ENCODE measurements around the gene OR5AK2.
"Not testable (repeated sequence)": the region's sequence is repeated elsewhere in the genome, so short reads cannot be mapped to it uniquely, and the experiment has no call there.

Gene OR5AK2, protein sequence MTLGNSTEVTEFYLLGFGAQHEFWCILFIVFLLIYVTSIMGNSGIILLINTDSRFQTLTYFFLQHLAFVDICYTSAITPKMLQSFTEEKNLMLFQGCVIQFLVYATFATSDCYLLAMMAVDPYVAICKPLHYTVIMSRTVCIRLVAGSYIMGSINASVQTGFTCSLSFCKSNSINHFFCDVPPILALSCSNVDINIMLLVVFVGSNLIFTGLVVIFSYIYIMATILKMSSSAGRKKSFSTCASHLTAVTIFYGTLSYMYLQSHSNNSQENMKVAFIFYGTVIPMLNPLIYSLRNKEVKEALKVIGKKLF

DNA sequence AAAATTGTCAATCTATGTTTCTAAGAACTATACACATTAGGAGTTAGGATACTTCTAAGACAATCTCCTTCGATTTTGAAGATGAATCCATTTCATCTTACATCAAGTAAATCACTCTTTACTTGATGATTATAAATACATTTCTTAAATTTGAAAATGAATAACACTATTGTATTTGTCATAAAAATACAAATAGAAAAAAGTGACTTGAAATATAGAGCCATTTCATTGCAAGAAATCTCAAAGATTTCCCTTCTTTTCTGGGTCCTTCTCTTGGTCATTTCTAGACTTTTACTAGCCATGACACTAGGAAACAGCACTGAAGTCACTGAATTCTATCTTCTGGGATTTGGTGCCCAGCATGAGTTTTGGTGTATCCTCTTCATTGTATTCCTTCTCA is at the start of gene OR5AK2:
TSS of gene OR5AK2 (plus strand) at position 301 of the 400 bp plus-strand sequence. CDS start at position 301, 0 bp downstream.
- DNase-seq: no peak

DNA sequence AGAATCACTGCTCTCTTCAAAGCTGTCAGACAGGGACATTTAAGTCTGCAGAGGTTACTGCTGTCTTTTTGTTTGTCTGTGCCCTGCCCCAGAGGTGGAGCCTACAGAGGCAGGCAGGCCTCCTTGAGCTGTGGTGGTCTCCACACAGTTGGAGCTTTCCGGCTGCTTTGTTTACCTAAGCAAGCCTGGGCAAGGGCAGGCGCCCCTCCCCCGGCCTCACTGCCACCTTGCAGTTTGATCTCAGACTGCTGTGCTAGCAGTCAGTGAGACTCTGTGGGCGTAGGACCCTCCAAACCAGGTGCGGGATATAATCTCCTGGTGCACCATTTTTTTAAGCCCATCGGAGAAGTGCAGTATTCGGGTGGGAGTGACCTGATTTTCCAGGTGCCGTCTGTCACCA is 43.2 kb upstream of the OR5AK2 start:
- not testable (repeated sequence) for DNase-seq

DNA sequence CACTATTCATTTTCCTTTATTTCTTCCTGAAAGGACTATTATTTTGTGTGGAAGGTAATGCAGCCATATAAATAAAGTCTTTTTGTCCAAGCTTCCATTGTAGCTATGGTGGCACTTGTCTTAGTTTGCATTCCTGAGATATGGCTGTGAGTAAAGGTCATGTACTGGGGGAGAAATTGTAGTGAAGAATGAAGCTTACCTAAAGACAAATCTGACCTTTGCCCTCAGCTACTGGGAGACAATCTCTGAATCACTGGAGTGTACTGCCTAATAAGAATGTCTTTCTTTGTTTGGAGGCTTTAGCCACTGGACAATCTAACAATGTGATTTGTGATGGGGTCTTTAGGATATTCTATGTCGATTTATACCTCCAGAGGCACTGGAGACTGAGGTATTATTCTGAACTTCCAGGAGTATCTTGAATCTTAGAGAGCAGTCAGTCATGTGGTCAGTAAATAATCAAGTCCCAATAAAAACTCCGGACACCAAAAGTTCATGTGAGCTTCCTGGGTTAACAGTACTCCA is 39.7 kb upstream of the OR5AK2 start:
- DNase-seq: no peak

DNA sequence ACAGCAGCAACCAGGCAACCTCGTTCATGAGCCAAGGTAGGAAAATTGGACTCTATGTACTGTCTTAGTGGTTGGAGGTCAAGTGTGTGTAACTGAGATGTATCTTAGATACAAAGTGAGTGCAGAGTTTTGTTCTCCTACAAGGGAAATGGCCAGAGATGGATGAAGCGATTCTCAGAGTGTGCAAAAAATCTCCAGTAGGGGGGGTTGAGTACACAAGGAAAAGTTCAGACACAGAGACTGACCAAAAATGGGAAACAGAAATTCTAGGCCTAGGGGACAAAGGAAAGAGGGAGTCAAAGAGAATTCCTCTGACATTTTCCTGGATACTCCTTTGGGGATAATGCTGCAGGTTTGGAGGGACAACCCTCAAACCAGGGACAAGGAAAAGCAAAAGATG is 38.2 kb upstream of the OR5AK2 start:
- no peak for DNase-seq

DNA sequence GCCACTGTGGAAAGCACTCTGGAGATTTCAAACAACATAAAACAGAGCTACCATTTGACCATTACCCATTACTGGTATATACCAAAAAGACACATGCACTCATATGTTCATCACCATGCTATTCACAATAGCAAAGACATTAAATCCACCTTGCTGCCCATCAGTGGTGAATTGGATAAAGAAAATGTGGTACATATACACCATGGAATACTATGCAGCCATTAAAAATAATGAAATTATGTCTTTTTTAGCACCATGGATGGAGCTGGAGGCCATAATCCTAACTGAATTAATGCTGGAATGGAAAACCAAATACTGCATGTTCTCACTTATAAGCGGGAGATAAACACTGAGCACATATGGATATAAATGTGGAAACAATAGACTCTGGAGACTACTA is 34.8 kb upstream of the OR5AK2 start:
- not testable (repeated sequence) for DNase-seq

GRCh38 chr11:56961609-56962008 is 27.1 kb upstream of the OR5AK2 start:
- DNase-seq: no peak

DNA sequence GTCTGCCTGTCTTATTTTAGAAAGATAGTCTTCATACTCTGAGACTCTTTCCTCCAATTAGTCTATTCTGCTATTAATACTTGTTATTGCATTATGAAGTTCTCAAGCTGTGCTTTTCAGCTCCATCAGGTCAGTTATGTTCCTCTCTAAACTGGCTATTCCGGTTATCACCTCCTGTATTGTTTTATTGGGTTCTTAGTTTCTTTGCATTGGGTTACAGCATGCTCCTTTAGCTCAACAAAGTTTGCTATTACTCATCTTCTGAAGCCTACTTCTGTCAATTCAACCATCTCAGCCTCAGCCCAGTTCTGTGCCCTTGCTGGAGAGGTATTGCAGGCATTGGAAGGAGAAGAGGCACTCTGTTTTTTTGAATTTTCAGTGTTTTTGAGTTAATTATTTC is 21.0 kb upstream of the OR5AK2 start:
- DNase-seq: no peak

- DNase-seq: no peak
These were observed 20.2 kb upstream of the OR5AK2 start for GRCh38 chr11:56968524-56968923.

- DNase-seq: no peak
These were observed 11.4 kb upstream of the OR5AK2 start for GRCh38 chr11:56977314-56977713.

DNA sequence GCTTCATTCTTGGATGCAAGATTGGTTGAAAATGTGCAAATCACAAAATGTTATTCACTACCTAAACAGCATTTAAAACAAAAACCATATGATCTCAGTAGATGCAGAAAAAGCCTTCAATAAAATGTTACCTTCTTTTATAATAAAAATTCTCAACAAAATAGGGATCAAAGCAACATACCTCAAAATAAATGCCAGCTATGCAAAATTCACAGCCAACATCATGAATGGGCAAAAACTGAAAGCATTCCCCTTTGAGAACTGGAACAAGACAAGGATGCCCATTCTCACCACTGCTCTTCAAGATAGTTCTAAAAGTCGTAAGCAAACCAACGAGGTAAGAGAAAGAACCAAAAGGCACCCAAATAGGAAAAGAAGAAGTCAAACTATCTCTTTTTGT is 2.0 kb downstream of the OR5AK2 start:
- DNase-seq: no peak

GRCh38 chr11:56994532-56994931 is 5.8 kb downstream of the OR5AK2 start:
- DNase-seq: no peak

DNA sequence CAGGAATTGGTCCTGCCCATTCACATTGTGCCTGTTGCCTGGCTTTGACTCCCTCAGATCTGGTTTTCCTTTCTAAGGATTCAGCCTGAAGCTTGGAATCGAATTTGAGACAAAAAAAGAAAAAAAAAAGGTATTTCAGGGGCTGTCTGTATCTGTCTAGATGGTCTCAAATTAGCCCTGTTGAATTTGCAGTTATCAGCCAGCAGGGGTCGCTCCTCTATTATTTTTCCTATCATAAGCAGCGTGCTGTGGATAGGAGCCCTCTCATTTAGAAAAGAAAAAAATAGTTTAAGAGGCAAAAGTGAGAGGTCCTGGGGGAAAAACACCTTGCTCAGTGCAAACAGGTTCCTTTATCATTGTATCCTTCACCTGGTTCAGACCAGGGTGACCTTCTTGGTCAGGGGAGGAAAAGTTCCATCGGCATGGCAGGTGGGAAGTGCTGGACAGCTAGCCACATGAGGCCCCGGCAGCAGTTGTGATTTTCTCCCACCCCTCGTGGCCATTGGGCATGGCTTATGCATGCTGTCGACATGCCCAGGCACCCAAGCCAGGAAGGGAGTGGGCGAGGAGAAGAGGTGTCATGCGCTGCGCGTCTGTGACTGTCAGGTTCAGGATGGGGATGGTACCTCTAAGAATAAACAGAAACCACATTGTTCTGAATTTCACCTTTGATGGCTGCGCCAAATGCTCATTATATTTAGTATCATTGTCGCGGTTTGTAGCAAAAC is 13.1 kb downstream of the OR5AK2 start:
- DNase-seq: peak in 1 of 2 experiments; percentile 1

DNA sequence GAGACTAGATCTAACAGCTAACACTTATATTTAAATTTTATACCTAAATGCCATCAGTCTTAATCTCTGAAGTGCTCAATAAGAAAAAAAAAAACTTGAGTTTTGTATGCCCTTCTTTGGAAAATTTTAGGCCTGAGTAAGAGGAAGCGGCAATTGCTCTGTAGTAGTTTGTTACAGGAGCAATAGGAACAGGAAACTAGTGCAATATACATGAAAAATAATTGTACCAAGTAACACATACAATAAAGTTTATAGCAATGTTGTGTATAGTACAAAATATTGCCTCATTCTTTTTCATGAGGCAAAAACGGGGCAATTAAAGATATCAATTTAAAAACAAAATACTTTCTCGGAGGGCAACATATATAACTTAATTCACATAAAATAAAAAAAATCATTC is 19.7 kb downstream of the OR5AK2 start:
- no peak for DNase-seq

DNA sequence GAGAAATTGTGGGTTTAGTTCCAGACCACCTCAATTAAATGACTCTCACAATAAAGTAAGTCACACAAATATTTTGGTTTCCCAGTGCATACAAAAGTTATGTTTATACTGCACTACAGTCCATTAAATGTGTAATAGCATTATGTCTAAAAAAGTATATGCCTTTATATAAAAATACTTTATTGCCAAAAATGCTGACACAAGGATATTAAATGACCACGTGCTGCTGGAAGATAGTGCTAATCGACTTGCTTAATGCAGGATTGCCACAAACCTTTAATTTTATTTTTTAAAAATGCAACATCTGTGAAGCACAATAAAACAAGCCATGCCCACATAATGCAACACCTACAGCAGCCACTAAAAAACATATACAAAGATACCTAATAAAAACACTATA is 27.0 kb downstream of the OR5AK2 start:
- no peak for DNase-seq

GRCh38 chr11:57031556-57031955 is 42.8 kb downstream of the OR5AK2 start:
- DNase-seq: no peak
